ENCODE data around the gene PTPRD. TPM values are rescaled to one million over a fixed set of nuclear protein-coding genes. Genes with fewer than 3 reads are reported as not detected.

PTPRD gene
- total RNA-seq, 1 donor = 0.52 TPM

DNA sequence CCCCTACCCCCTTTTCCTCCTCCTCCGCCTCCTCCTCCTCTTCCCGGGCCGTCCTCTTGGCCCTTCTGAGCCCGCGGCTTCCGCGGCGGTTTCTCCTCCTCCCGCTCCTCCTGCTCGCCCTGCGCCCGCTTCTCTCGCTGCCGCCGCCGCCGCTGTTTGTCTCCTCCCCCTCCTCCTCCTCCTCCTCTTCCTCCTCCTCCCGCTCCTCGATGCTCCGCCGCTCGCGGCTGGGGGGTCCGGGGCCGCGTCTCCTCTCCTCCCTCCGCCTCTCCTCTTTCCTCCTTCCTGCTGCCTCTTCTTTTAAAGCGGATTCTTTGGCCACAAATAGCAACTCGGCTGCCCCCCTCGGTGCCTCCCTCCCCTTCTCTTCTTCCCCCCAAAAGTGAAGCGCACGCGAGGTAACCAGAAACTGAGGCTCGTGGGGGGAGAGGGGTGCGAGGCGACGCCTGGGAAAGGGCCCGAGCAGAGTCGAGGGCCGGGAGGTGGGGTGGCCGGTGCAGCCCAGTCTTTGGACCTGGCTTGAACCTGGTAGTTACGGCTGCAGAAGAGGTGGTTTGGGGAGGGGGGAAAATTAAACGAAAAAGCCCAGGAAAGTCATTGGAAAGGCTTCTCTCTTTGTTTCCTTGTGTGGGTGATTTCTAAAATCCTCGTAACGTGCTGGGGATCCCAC is 1754.7 kb downstream of the PTPRD start:
- no peaks in the 10 kb centered on the region for H3K9me3 ChIP-seq (ENCODE audit: low read depth, low read length)
- peaks cover 43% of the 10 kb centered on the region for H3K27me3 ChIP-seq (ENCODE audit: insufficient read depth, low read length)
- no peak overlapping the region for H3K4me3 ChIP-seq (ENCODE audit: low read length)
- peaks cover 8% of the 10 kb centered on the region for H3K4me1 ChIP-seq (ENCODE audit: insufficient read depth, low read length)

DNA sequence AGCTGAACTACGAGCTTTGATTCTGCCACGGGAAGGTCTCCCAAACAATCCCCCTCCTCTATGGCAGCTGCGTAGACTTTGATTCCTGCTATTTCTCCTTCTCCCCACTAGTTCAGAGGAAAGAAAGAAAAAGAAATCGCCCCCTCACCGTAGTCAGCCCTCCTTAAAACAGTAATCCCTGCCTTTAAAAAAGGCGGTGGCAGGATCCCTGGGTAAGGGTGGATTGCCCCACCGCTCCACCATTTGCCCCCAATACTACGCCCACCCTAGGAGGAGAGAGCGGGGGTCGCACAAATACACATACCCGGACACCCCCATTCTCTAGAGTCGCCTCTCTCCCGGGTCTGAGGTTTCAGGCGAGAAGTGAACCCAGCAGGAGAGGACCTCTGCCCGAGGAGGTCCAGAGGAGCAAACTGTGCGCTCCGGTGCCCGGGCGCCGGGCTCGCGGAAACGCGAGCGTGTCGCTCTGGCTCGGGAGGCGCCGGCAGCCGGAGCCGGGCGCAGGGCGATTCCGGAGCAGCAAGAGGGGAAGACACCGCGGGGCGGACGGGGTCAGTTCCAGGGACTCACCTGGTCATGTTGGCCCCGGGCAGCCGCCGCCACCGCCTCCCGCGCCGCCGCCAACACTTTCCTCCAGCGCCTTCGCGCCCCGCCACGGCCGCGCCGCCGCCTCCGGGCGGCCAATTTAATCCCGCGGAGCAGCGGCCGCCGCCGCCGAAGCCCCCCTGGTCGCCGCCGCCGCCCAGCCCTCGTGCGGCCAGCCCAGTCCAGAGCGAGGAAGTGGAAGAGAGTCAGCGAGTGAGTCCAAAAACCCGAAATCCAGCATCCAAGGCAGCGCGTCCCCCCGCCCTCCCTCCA is 1755.5 kb downstream of the PTPRD start:
- Histone ChIP-seq H3K27me3 (ENCODE audit: insufficient read depth, low read length) (peaks cover 43% of the 10 kb centered on the region), H3K4me3 (ENCODE audit: low read length) (no peak overlapping the region), H3K4me1 (ENCODE audit: insufficient read depth, low read length) (peaks cover 8% of the 10 kb centered on the region), H3K9me3 (ENCODE audit: low read depth, low read length) (no peaks in the 10 kb centered on the region)

DNA sequence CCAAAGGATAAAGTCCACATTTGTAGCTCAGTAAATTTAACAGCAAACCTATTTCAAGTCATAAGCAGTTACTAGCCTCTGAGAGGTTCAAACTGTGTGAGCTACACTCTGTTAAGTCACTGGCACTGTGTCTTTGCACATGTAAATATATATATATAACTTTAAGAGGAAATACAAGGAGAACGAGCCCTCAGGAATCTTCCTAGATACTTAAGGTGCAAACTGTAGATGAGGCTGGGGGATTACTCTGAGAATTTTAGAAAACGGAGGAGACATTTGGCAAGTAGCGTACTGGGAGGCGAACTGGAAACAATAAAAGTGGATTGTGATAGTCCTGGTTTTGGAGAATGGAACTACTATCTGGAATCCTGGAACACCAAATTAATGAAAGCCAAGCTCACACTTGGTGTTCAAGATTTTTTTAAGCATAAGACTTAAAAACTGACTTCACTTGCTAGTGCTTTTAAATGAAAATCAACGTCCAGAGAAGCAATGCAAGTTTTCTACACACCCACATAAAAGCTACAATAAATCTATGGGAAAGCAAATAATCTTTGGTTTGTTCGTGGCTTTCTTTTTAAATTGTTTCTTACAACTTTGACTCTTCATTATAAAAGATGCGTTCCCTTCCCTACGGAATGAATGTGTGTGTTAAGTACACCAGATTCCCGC is 1756.3 kb downstream of the PTPRD start:
- no peak overlapping the region for H3K4me3 ChIP-seq (ENCODE audit: low read length)
- peaks cover 8% of the 10 kb centered on the region for H3K4me1 ChIP-seq (ENCODE audit: insufficient read depth, low read length)
- H3K9me3 ChIP-seq (ENCODE audit: low read depth, low read length) = no peaks in the 10 kb centered on the region
- H3K27me3 ChIP-seq (ENCODE audit: insufficient read depth, low read length) = peaks cover 43% of the 10 kb centered on the region

DNA sequence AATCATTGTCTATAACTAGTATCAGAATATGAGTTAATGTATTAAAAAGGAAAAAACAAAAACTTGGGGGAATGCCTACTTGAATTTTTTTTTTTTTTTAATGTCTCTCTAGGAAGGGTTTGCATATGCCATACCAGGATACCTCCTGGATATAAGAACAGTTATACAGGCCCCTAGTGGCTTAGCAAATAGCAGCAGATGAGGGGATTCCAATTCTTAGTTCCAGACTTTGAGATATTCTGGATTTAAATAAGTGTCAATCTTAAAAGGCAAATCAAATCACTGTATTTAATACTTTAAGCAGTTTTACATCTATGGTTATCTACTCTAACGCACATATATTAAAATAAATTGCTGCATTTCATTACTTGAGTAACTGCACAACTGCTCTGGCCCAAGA is 1757.8 kb downstream of the PTPRD start:
- Histone ChIP-seq H3K9me3 (ENCODE audit: low read depth, low read length) (no peaks in the 10 kb centered on the region), H3K4me1 (ENCODE audit: insufficient read depth, low read length) (peaks cover 8% of the 10 kb centered on the region), H3K4me3 (ENCODE audit: low read length) (no peak overlapping the region), H3K27me3 (ENCODE audit: insufficient read depth, low read length) (peaks cover 42% of the 10 kb centered on the region)

DNA sequence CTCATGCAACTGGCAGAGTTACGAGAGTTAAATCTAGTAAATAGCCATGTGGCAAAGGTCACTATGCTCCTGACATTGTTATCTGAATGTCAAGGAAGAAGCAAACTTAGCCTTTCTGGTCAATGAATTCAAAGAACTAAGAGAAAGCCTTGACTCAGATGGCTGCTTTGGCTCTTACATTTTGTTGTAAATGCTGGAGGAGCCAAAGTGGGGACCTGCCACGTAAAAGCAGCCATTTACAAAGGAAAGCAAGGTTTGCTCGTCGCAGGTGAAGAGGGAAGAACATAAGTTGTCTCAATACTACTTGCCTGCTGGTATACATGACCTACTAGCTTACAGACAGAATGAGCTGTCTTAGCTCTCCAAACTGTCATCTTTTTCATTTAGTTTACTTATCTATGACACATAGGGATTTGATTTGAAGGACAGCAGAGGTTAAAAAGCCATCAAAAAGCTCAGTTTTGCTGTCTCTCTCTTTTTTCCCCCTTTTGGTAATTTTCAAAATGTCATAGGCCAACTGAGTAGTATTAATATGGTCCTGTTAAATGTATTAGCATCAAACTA is 1760.4 kb downstream of the PTPRD start:
- H3K9me3 ChIP-seq (ENCODE audit: low read depth, low read length) = no peaks in the 10 kb centered on the region
- H3K4me3 ChIP-seq (ENCODE audit: low read length) = no peak overlapping the region
- peaks cover 25% of the 10 kb centered on the region for H3K27me3 ChIP-seq (ENCODE audit: insufficient read depth, low read length)
- peaks cover 7% of the 10 kb centered on the region for H3K4me1 ChIP-seq (ENCODE audit: insufficient read depth, low read length)

DNA sequence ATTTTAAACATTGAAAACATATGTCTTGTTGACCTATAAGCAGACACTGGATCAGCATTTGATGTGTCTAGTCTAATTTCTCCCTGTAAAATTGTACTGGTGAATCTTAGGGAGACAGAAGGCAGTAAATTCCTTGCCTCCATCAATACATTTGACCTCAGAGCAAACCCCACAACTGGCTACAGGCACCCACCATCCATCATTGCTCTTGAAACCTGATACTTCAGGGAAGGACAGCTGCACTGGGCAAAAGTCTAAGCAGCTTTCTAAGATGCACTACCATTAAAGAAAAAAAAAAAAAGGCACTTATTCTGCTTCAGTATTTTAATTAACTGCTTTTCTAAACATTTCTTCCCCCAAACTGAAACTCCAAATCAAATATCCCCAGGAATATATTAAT is 1761.9 kb downstream of the PTPRD start:
- Histone ChIP-seq H3K4me3 (ENCODE audit: low read length) (no peak overlapping the region), H3K4me1 (ENCODE audit: insufficient read depth, low read length) (no peaks in the 10 kb centered on the region), H3K27me3 (ENCODE audit: insufficient read depth, low read length) (peaks cover 10% of the 10 kb centered on the region), H3K9me3 (ENCODE audit: low read depth, low read length) (no peaks in the 10 kb centered on the region)

DNA sequence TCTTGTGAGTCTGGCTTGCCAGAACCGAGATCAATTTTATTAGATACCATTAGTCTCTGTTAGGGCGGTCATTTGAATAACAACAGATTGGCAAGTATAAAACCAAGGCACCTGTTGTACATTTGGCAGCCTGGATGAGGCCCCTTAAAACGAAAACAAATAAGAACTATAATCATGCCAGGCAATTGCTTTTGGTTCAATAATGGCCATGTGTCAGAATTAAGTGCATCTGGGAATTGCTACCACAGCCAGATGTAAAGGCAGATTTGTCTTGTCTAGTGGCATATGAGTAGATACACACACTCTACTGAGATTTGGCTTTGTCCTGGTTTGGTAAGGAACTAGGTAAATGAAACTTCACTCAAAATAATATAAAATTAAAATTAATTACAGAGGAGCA is 1767.0 kb downstream of the PTPRD start:
- Histone ChIP-seq H3K9me3 (ENCODE audit: low read depth, low read length) (no peaks in the 10 kb centered on the region), H3K4me1 (ENCODE audit: insufficient read depth, low read length) (no peaks in the 10 kb centered on the region), H3K27me3 (ENCODE audit: insufficient read depth, low read length) (no peaks in the 10 kb centered on the region), H3K4me3 (ENCODE audit: low read length) (no peak overlapping the region)

DNA sequence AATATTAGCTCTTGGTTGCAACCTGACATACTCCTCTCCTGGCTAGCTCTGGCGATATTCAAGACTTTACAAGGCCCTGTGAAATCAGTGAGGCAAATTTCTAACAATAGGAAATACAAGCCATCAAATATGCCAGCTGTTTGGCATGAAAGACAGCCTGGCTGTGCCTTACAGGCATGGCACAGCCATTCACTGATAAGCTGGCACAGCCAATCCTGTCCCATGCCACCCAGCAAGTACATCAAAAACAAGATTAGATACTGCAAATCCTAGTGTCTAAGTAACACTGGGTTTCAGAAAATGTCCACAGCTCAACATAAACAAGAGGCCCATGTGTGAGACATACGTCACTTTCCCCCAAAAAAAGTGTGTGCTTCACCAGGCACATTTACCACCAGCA is 1767.4 kb downstream of the PTPRD start:
- Histone ChIP-seq H3K27me3 (ENCODE audit: insufficient read depth, low read length) (no peaks in the 10 kb centered on the region), H3K4me3 (ENCODE audit: low read length) (no peak overlapping the region), H3K4me1 (ENCODE audit: insufficient read depth, low read length) (no peaks in the 10 kb centered on the region), H3K9me3 (ENCODE audit: low read depth, low read length) (no peaks in the 10 kb centered on the region)

DNA sequence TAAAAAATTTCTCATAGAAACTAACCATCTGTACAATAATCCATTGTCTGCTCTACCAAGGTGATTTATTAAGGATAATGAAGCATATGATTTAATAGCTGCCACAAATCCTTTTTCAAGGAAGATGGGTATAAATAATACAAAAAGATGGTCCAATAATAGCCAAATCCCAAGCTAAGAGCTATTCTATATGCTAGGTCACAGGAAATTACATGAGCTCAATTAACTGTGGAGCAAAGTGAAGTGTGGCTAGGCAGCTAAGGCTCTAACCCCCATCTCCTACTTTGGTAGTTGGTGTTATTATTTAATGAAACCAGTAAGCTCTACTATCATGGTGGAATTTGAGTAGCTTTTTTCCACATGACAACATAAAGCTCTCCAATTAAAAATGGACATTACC is 1768.3 kb downstream of the PTPRD start:
- no peaks in the 10 kb centered on the region for H3K4me1 ChIP-seq (ENCODE audit: insufficient read depth, low read length)
- H3K27me3 ChIP-seq (ENCODE audit: insufficient read depth, low read length) = no peaks in the 10 kb centered on the region
- no peaks in the 10 kb centered on the region for H3K9me3 ChIP-seq (ENCODE audit: low read depth, low read length)
- no peak overlapping the region for H3K4me3 ChIP-seq (ENCODE audit: low read length)

DNA sequence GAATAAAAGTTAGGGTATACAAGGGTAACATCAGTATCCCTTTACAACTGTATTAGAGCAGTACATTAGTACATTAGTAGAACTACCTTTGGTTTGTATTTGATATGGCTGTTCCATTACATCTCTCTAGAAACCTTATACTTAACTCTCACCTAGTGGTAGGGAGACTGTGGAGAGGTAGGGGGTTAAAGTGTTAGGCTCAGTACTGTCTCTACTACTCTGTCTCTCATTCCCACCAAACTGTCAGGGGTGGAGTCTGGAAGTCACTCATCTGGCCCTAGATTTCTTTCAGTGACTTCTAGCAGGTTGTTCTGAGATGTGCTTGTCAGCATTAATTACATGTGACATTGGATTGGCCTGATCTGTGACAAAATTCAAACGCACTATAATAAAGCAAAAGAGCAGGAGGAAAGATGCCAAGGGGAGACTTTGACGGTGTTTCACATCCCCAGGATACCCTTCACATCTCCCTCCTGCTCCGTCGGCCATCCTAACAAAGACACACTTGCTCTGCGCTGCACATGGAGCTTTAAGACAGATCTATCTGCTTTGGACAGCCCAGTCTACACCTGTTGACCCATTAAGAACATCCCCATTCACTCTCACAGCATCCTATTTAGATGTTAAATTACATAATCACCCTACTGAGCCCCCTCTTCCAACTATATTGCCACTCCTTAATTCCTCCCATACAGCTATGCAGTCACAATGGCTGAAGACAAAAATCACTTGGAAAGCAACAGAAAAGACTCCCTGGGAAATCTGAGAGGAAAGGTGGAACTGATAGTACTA is 1770.2 kb downstream of the PTPRD start:
- Histone ChIP-seq H3K4me1 (ENCODE audit: insufficient read depth, low read length) (no peaks in the 10 kb centered on the region), H3K9me3 (ENCODE audit: low read depth, low read length) (no peaks in the 10 kb centered on the region), H3K27me3 (ENCODE audit: insufficient read depth, low read length) (no peaks in the 10 kb centered on the region), H3K4me3 (ENCODE audit: low read length) (no peak overlapping the region)

DNA sequence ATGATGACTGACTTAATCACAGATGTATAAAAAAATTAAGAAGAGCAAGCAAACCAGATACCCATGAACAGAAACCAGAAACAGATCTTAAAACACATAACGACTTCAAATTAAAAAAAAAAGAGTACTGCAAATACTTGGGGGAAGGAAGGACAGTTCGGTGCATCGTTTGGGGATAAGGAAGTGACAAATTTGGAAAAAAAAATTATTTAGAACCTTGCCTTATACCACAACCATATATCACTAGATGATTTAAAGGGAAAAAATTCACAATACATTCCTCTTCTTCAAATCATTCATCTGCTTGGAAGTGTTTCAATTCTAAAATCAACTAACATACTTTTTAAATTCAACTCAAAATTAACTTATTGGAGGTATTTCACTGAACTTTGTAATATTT is 1774.7 kb downstream of the PTPRD start:
- Histone ChIP-seq H3K4me1 (ENCODE audit: insufficient read depth, low read length) (no peaks in the 10 kb centered on the region), H3K4me3 (ENCODE audit: low read length) (no peak overlapping the region), H3K9me3 (ENCODE audit: low read depth, low read length) (no peaks in the 10 kb centered on the region), H3K27me3 (ENCODE audit: insufficient read depth, low read length) (no peaks in the 10 kb centered on the region)

DNA sequence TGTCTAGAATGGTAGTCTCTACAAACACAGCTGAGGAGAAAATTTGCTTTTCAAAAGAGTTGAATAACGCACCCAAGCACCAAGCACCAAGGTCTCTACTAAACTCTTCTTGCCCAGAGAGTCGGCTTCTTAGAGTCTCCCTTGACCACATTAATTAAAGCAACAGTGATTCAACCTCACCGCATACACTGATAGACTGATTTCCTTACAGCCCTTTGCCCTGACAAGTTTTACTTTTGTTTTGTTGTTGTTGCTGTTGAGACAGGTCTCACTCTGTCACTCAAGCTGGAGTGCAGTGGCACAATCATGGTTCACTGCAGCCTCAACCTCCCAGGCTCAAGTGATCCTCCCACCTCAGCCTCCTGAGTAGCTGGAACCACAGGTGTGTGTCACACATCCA is 1777.5 kb downstream of the PTPRD start:
- Histone ChIP-seq H3K4me3 (ENCODE audit: low read length) (no peak overlapping the region), H3K27me3 (ENCODE audit: insufficient read depth, low read length) (no peaks in the 10 kb centered on the region), H3K4me1 (ENCODE audit: insufficient read depth, low read length) (no peaks in the 10 kb centered on the region), H3K9me3 (ENCODE audit: low read depth, low read length) (no peaks in the 10 kb centered on the region)

DNA sequence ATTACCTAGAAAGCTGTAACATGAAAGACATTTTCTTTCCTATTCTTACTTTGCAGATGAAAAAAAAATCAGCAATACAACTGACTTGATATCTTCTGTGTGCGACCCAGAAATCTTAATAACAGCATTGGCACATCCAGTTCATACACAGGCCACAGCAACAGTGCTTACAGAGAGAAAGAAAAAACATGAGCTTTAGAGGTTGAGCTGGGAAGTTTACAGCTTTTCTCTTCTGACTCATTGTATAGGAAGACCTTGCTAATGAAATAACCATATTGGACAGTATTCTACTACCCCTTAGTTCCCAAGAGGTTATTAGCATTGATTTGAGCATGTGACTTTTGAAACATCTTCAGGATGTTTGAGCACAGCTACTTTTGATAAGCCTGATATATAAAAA is 1779.8 kb downstream of the PTPRD start:
- Histone ChIP-seq H3K9me3 (ENCODE audit: low read depth, low read length) (no peaks in the 10 kb centered on the region), H3K4me3 (ENCODE audit: low read length) (no peak overlapping the region), H3K4me1 (ENCODE audit: insufficient read depth, low read length) (no peaks in the 10 kb centered on the region), H3K27me3 (ENCODE audit: insufficient read depth, low read length) (no peaks in the 10 kb centered on the region)

DNA sequence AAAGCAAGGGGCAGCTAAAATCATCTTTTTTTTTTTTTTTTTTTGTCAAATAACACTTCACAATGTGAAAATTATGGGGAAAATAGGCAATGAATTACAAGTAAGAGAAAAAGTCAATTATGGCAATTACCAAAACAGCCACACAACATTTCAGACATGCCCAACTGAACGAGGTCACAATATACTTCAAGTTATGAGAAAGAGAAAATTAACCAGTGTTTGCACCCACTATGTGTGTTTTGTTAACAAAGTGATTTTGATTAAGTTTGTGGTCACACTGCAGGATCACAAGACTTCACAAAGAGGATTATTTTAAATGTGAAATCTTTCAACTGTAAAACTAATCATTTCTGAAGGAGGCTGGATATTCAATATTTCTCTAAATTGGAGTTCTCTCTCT is 1780.4 kb downstream of the PTPRD start:
- Histone ChIP-seq H3K9me3 (ENCODE audit: low read depth, low read length) (no peaks in the 10 kb centered on the region), H3K4me1 (ENCODE audit: insufficient read depth, low read length) (no peaks in the 10 kb centered on the region), H3K27me3 (ENCODE audit: insufficient read depth, low read length) (no peaks in the 10 kb centered on the region), H3K4me3 (ENCODE audit: low read length) (no peak overlapping the region)
